ENCODE data around the gene CFAP61.

CFAP61 gene

GRCh38 chr20:20220134-20220533, 167.8 kb downstream of the CFAP61 start:
- Histone ChIP-seq H3K9ac (ENCODE audit: low read depth, low read length, poor library complexity, severe bottlenecking) (no peak overlapping the region), H3K9me3 (ENCODE audit: insufficient read depth, low read depth, low read length) (no peaks in the 10 kb centered on the region; the same call in 1 of the 2 replicates), H2AFZ (ENCODE audit: low read length) (no peak overlapping the region), H3K4me3 (ENCODE audit: low read length, poor library complexity, severe bottlenecking) (no peak overlapping the region), H3K79me2 (ENCODE audit: insufficient read depth, low read length) (no peaks in the 10 kb centered on the region), H4K20me1 (ENCODE audit: insufficient read depth, low read length, poor library complexity, severe bottlenecking) (no peaks in the 10 kb centered on the region), H3F3A (ENCODE audit: low read depth) (no peaks in the 10 kb centered on the region), H3K4me2 (ENCODE audit: low read depth, low read length, poor library complexity, severe bottlenecking) (no peak overlapping the region), H3K4me1 (ENCODE audit: insufficient read depth, low read length, poor library complexity, severe bottlenecking) (no peaks in the 10 kb centered on the region), H3K36me3 (ENCODE audit: insufficient read depth, low read length) (no peaks in the 10 kb centered on the region), H3K9me2 (replicated peaks; ENCODE audit: low read depth, low read length) (no peaks in the 10 kb centered on the region), H3K27me3 (ENCODE audit: insufficient read depth, low read length, poor library complexity, severe bottlenecking) (no peaks in the 10 kb centered on the region)
- no peak for TF ChIP-seq CTCF (conservative IDR thresholded peaks at IDR 0.05; ENCODE audit: low read length)
- TF ChIP-seq EZH2phosphoT487 (IDR thresholded peaks at IDR 0.05; ENCODE audit: borderline replicate concordance) = no peak

GRCh38 chr20:20223981-20224380, 171.6 kb downstream of the CFAP61 start:
- no peak for TF ChIP-seq EZH2phosphoT487 (IDR thresholded peaks at IDR 0.05; ENCODE audit: borderline replicate concordance)
- TF ChIP-seq CTCF (conservative IDR thresholded peaks at IDR 0.05; ENCODE audit: low read length) = no peak
- H3K9ac ChIP-seq (ENCODE audit: low read depth, low read length, poor library complexity, severe bottlenecking) = no peak overlapping the region
- H3K4me3 ChIP-seq (ENCODE audit: low read length, poor library complexity, severe bottlenecking) = no peak overlapping the region
- H3F3A ChIP-seq (ENCODE audit: low read depth) = no peaks in the 10 kb centered on the region
- H3K36me3 ChIP-seq (ENCODE audit: insufficient read depth, low read length) = no peaks in the 10 kb centered on the region
- H3K9me2 ChIP-seq (replicated peaks; ENCODE audit: low read depth, low read length) = no peaks in the 10 kb centered on the region
- no peaks in the 10 kb centered on the region for H4K20me1 ChIP-seq (ENCODE audit: insufficient read depth, low read length, poor library complexity, severe bottlenecking)
- no peaks in the 10 kb centered on the region for H3K9me3 ChIP-seq (ENCODE audit: insufficient read depth, low read depth, low read length)
- no peak overlapping the region for H3K4me2 ChIP-seq (ENCODE audit: low read depth, low read length, poor library complexity, severe bottlenecking)
- no peaks in the 10 kb centered on the region for H3K4me1 ChIP-seq (ENCODE audit: insufficient read depth, low read length, poor library complexity, severe bottlenecking)
- no peaks in the 10 kb centered on the region for H3K79me2 ChIP-seq (ENCODE audit: insufficient read depth, low read length)
- H3K27me3 ChIP-seq (ENCODE audit: insufficient read depth, low read length, poor library complexity, severe bottlenecking) = no peaks in the 10 kb centered on the region
- no peak overlapping the region for H2AFZ ChIP-seq (ENCODE audit: low read length)

GRCh38 chr20:20224806-20225205, 172.5 kb downstream of the CFAP61 start:
- Histone ChIP-seq H3K36me3 (ENCODE audit: insufficient read depth, low read length) (no peaks in the 10 kb centered on the region), H2AFZ (ENCODE audit: low read length) (no peak overlapping the region), H3K27me3 (ENCODE audit: insufficient read depth, low read length, poor library complexity, severe bottlenecking) (no peaks in the 10 kb centered on the region), H3K9ac (ENCODE audit: low read depth, low read length, poor library complexity, severe bottlenecking) (no peak overlapping the region), H3K79me2 (ENCODE audit: insufficient read depth, low read length) (no peaks in the 10 kb centered on the region), H3K4me2 (ENCODE audit: low read depth, low read length, poor library complexity, severe bottlenecking) (no peak overlapping the region), H3K9me3 (ENCODE audit: insufficient read depth, low read depth, low read length) (no peaks in the 10 kb centered on the region), H3F3A (ENCODE audit: low read depth) (no peaks in the 10 kb centered on the region), H3K9me2 (replicated peaks; ENCODE audit: low read depth, low read length) (no peaks in the 10 kb centered on the region), H3K4me1 (ENCODE audit: insufficient read depth, low read length, poor library complexity, severe bottlenecking) (no peaks in the 10 kb centered on the region), H4K20me1 (ENCODE audit: insufficient read depth, low read length, poor library complexity, severe bottlenecking) (no peaks in the 10 kb centered on the region), H3K4me3 (ENCODE audit: low read length, poor library complexity, severe bottlenecking) (no peak overlapping the region)
- TF ChIP-seq CTCF (conservative IDR thresholded peaks at IDR 0.05; ENCODE audit: low read length) (no peak), EZH2phosphoT487 (IDR thresholded peaks at IDR 0.05; ENCODE audit: borderline replicate concordance) (no peak)

Measured in Loucy (cell line).